Psoas muscle (tissue), 8 donors: ENCODE data around the gene NPTXR. TPM values are rescaled to one million over a fixed set of nuclear protein-coding genes. Genes with fewer than 3 reads are reported as not detected.

Experiments
- ATAC-seq, 4 donors: fragments of 200-7000 bp; cut with Tn5 transposase; one replicate each; pipeline ENCODE4 v1.9.1; 2020; ENCODE audit warnings: moderate library complexity in 3 of 4, mild to moderate bottlenecking in 2 of 4
- DNase-seq, 2 donors: peaks; one replicate each; pipeline ENCODE4 v3.0.0-alpha.2; 2020
- H3K27ac ChIP-seq: fragments of 200-600 bp; one replicate; pipeline ENCODE4 v1.8.0; 2022
- H3K27me3 ChIP-seq, 3 donors: fragments of 200-600 bp in 1 of 3; one replicate each; pipeline versions ENCODE4 v1.6.1 to v1.8.0; 2013 to 2022; ENCODE audit warnings: low read length in 2 of 3, mild to moderate bottlenecking in 2 of 3, moderate library complexity in 1 of 3; ENCODE audit not compliant: insufficient read depth in 3 of 3
- H3K36me3 ChIP-seq, 2 donors: fragments of 200-600 bp in 1 of 2; one replicate each; pipeline versions ENCODE4 v1.6.1 to v1.8.0; 2013 to 2022; ENCODE audit warnings: low read depth in 1 of 2, mild to moderate bottlenecking in 1 of 2, moderate library complexity in 1 of 2; ENCODE audit not compliant: insufficient read depth in 1 of 2
- H3K4me1 ChIP-seq: fragments of 200-600 bp; one replicate; pipeline ENCODE4 v1.8.0; 2022
- H3K4me3 ChIP-seq: fragments of 200-600 bp; one replicate; pipeline ENCODE4 v1.8.0; 2022; ENCODE audit warnings: mild to moderate bottlenecking
- H3K9me3 ChIP-seq: fragments of 200-600 bp; one replicate; pipeline ENCODE4 v1.8.0; 2022
- CTCF ChIP-seq: fragments of 200-600 bp; IDR thresholded peaks from one replicate; pipeline ENCODE4 v1.8.0; 2022; ENCODE audit warnings: antibody characterized with exemption
- WGBS, 3 donors: extraction: QIAGEN DNeasy Blood & Tissue Kit; methylation state at CpG; one replicate each; pipeline versions ENCODE4 v1.1.6 to v1.1.7; 2013; 5-methylcytosine and 5-hydroxymethylcytosine counted together
- intact Hi-C, 2 donors: fragments of 100-400 bp; cut with DNase I; formaldehyde crosslinking; loops; one replicate each; pipeline versions ENCODE4 v1.11.0 to v1.14.2; 2022
- polyA plus RNA-seq, 3 donors: library from polyadenylated mRNA; stranded (reverse); fragments of 200-250 nt; gene quantifications; one replicate each; pipeline ENCODE4 v1.2.3, GENCODE V29; 2013
- total RNA-seq, 4 donors: library from RNA; stranded (reverse); fragmentation: NEBNext Ultra II Directional in 2 of 4; extraction: Animal tissue kit (Norgen Biotek cat#: 25700) in 2 of 4; gene quantifications; one replicate each; pipeline versions ENCODE4 v1.2.1 to v1.2.4, GENCODE V29; 2021 to 2023
- donor health status: healthy with polysubstance abuse.
- donor health status: DM: no; HTN: no; CAD: no; lungs with moderate emphysema.
- donor health status: Bipolar disorder and iron deficiency.
- donor health status: healthy.
- donor health status: DM: yes; HTN: yes; CAD: no.
- donor health status: DM: no; HTN: no; CAD: no.
- donor health status: DM: no; HTN: no; CAD: no.
- donor health status: DM: yes; HTN: yes; CAD: no.

Gene NPTXR
- total and polyA plus RNA-seq, 7 donors, result 0.15 to 1.7 (median 0.39) TPM

DNA sequence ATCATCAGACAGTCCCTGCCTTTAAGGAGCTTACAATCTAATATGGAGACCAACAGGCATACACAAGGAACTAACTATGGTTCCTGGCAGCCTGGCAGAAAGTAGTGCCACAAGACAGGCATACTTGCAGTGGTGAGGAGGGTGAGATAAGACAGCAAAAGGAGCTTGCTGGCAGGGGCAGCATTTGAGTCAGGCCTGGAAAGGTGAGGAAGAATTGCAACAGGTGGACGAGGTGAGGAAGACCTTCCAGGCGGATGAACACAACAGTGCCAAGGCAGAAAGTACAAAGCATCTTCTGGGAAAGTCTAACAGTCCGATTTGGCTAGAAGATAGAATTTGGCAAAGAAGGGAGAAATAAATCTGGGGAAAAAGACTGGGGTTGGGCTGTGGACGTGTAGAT lies 54.2 kb downstream of the NPTXR start:
- Histone ChIP-seq H3K36me3 (peaks cover 0 to 12% of the 10 kb centered on the region in 2 donors), H3K27ac (no peak overlapping the region), H3K9me3 (no peaks in the 10 kb centered on the region), H3K27me3 (no peaks in the 10 kb centered on the region), H3K4me1 (peaks cover 13% of the 10 kb centered on the region), H3K4me3 (no peak overlapping the region)
- no peak for TF ChIP-seq CTCF
- ATAC-seq, result no peak
- DNase-seq, result no peak
- intact Hi-C loops, result no loop called here
- 85 to 94% (median 89%) methylated on average over 4 of the region's 4 CpGs for WGBS, 3 donors

GRCh38 chr22:38788846-38789245 lies 55.0 kb downstream of the NPTXR start:
- Histone ChIP-seq H3K27me3 (no peaks in the 10 kb centered on the region), H3K36me3 (peaks cover 0 to 12% of the 10 kb centered on the region in 2 donors), H3K9me3 (no peaks in the 10 kb centered on the region), H3K4me3 (no peak overlapping the region), H3K27ac (peak overlapping the region; percentile 63), H3K4me1 (peaks cover 13% of the 10 kb centered on the region)
- DNase-seq (no peak), ATAC-seq (no peak)
- intact Hi-C loops, result no loop called here
- no peak for TF ChIP-seq CTCF
- 44 to 58% (median 48%) methylated on average over 6 of the region's 6 CpGs for WGBS, 3 donors

DNA sequence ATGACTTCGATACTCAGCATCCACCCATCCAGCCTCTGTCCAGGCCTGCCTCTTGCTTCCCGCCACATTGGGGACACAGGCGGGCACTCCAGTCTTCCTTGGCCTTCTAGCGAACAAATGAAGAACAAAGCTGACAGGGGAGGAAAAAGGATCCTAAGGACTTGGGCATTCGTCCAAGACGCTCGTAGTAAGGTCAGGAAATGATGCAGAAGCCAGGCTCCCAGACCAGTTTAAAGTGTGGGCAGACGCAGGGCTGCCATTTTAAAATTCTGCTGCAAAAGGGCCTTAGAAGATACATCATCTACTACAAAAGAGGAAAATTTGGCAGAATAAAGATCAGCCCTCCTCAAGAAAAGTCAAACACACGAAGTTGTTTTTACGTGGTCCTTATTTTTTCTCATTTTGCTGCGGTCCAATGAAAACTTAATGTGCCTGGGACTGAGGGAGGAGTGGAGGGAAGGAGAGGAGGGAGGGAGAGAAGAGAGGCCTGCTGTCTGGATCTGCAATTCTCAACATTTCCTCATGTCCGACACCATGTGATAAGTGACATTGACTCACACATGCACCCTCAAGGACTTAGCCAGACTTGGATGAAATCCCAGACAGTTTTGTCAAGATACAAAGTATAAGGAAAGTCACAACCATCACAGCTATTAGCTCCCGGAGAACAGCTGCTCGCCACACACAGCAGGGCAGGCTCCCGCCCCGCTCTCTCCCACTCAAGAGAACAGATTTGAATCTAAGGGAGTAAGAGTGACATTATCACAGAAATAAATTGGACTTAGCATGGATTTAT lies 55.6 kb downstream of the NPTXR start:
- 45 to 49% (median 46%) methylated on average over 16 of the region's 16 CpGs for WGBS, 3 donors
- no peak overlapping the region for H3K4me3 ChIP-seq
- DNase-seq, result no peak
- no peaks in the 10 kb centered on the region for H3K27me3 ChIP-seq
- no peaks in the 10 kb centered on the region for H3K9me3 ChIP-seq
- no peak for TF ChIP-seq CTCF
- peak; percentile 82 to 92 (median 84) for ATAC-seq
- intact Hi-C loops, result no loop called here
- H3K4me1 ChIP-seq, result peaks cover 13% of the 10 kb centered on the region
- H3K27ac ChIP-seq, result peak overlapping the region; percentile 63
- H3K36me3 ChIP-seq, result peaks cover 0 to 12% of the 10 kb centered on the region in 2 donors

GRCh38 chr22:38786631-38787030 lies 57.2 kb downstream of the NPTXR start:
- peaks cover 13% of the 10 kb centered on the region for H3K4me1 ChIP-seq
- no peaks in the 10 kb centered on the region for H3K27me3 ChIP-seq
- H3K36me3 ChIP-seq, result peaks cover 0 to 12% of the 10 kb centered on the region in 2 donors
- H3K4me3 ChIP-seq, result no peak overlapping the region
- WGBS, 3 donors, result 75 to 87% (median 83%) methylated on average over 3 of the region's 3 CpGs
- ATAC-seq, result no peak
- intact Hi-C loops, result no loop called here
- DNase-seq, result peak in 1 of 2 donors; percentile 28
- no peak overlapping the region for H3K27ac ChIP-seq
- H3K9me3 ChIP-seq, result no peaks in the 10 kb centered on the region
- TF ChIP-seq CTCF, result no peak
